Subcutaneous adipose tissue (tissue), 4 donors: Measurements from ENCODE around the gene CLHC1. TPM values are rescaled to one million over a fixed set of nuclear protein-coding genes. Genes with fewer than 3 reads are reported as not detected.

ENCODE experiments used
- CTCF ChIP-seq: fragments of 450-650 bp; IDR thresholded peaks from one replicate; pipeline ENCODE4 v1.5.1; 2016; ENCODE audit warnings: low read depth, mild to moderate bottlenecking, control low read depth, antibody characterized with exemption, moderate library complexity
- total RNA-seq, 4 donors: library from RNA; depleted of rRNA; stranded (reverse); fragments of >200 nt; gene quantifications; one replicate each; pipeline ENCODE4 v1.1.0, GENCODE V29; 2016

Gene CLHC1
- total RNA-seq, 4 donors from 2014 or later = 3.2 to 15.8 (median 6.3) TPM

DNA sequence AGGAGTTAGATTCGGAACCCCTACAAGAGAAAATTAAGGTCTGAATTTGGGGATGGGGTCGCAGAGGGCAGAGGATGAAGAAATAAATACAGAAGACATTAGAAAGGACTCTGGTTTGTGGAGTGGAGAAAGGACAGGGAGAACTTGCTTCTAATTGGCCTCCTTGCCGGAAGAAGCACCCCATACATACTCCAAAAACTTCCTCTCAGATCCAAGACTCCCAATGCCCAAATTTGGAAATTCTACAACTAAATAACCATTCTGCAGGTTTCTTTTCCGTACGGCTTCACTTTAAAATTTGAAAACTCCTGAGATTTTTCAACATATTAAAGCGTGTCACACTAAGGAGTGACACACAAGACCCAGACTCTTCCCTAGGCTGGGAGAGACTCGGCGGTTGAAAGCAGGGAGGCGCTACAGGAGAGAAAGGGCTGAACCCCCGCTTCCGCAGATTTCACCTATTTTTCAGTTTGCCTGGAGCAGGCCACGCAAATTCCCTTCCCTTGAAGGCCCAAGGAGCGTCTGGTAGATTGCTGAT is 478 bp downstream of the CLHC1 start:
- no peak for TF ChIP-seq CTCF

DNA sequence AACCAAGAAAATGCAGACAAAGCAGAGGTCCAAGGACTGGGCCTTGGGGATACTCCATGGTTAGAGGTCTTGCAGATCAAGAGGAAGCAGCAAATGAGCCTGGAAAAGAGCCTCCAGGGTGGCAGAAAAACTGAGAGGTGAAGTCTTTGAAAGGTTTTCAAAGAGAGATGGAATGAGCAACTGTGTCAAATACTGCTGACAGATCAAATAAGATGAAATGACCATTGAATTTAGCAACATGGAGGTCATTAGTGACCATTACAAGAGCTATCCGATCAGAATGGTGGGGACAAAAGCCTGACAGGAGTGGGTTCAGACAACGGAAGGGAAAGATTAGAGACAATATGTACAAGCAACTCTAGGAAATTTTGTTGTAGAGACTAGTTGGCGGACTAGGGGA is 1.5 kb downstream of the CLHC1 start:
- TF ChIP-seq CTCF = no peak

- no peak for TF ChIP-seq CTCF
Measured at GRCh38 chr2:55229221-55229620, 2.9 kb downstream of the CLHC1 start.

DNA sequence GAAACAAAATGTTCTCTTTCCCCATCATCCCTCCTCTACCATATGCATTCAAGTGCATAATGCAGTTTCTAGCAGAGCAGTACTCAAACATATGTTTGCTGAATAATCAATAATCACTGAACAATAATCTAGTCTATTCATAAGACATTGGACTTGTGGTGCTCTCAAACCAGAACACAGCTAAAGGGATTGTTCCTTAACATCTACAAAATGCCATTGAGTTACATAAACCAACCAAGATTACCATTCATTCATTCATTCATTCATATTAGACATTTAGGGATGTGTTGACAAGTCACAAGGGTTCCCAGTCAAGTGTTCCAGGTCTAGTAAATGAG is 3.9 kb downstream of the CLHC1 start:
- TF ChIP-seq CTCF = no peak

DNA sequence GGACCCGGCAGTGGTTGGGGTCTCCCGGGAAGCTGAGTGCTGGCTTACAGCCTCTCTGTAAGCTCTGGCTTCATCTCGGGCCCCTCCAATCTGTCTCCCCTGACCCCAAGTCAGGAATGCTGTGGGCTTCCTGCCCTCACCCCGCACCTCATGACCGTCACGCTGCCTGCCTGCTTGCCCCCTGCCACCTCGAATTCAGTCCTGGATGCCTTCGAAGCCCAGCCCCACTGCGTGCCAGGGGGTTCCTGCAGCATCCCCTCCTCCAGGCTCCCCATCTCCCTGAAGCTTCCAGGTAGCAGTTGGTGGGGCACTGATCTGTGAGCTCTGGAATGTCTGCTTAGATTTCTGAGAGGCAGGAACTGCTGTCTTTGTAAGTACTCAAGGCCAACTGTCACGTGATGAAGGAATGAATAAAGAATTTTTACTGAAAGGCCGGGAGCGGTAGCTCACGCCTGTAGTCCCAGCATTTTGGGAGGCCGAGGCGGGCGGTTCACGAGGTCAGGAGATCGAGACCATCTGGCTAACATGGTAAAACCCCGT is 6.5 kb downstream of the CLHC1 start:
- no peak for TF ChIP-seq CTCF

- TF ChIP-seq CTCF = no peak
Measured at GRCh38 chr2:55224761-55225261, 7.3 kb downstream of the CLHC1 start.

GRCh38 chr2:55223958-55224760 is 7.9 kb downstream of the CLHC1 start:
- no peak for TF ChIP-seq CTCF
